AG04449 (cell line): ENCODE measurements around the gene PTPN14.

Experiments
- CTCF ChIA-PET: fragments of 350-600 bp; formaldehyde crosslinking; extraction: SDS; loops from one replicate; lab custom pipeline; 2021; ENCODE audit warnings: antibody characterized with exemption; lab: Yijun Ruan, JAX
- POLR2A ChIA-PET: fragments of 400-600, 350-600 bp; formaldehyde crosslinking; extraction: SDS; loops from one replicate; lab custom pipeline; 2020; ENCODE audit warnings: antibody characterized with exemption, inconsistent platforms; lab: Yijun Ruan, JAX
- DNase-seq: peaks from one replicate; pipeline ENCODE4 v3.0.0-alpha.2; 2010; ENCODE audit warnings: low read depth, low spot score
- H3K4me3 ChIP-seq: 2 replicates; pipeline ENCODE4 v1.5.1; 2011; ENCODE audit warnings: low read depth, mild to moderate bottlenecking, control low read depth, low read length
- TF ChIP-seq, protein P1 (sequence below): IDR thresholded peaks from one replicate; pipeline ENCODE4 v1.5.1; 2011; ENCODE audit warnings: mild to moderate bottlenecking, moderate library complexity, low read length, control low read depth, inconsistent platforms; ENCODE audit not compliant: insufficient read depth; ENCODE audit errors: missing control alignments

PTPN14 gene

DNA sequence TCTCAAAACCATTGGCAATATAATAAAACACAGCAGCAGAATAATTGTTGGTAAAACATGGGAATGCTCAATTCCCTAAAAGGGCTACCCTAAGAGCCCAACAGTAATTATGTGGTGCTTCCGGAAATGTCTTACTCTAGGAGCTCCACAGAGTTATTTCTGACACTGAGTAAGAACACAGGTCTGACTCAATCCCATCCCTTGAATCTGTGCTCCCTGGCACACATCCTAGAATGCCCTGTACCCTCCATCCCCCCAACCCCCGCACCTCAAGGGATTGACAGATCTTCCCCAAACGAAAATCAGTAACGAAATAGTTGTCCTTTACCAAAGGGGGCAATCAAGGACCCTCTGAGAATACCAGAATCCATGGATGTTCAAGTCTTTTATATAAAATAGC is 198.6 kb downstream of the PTPN14 start:
- DNase-seq, result no peak
- TF ChIP-seq, protein P1, sequence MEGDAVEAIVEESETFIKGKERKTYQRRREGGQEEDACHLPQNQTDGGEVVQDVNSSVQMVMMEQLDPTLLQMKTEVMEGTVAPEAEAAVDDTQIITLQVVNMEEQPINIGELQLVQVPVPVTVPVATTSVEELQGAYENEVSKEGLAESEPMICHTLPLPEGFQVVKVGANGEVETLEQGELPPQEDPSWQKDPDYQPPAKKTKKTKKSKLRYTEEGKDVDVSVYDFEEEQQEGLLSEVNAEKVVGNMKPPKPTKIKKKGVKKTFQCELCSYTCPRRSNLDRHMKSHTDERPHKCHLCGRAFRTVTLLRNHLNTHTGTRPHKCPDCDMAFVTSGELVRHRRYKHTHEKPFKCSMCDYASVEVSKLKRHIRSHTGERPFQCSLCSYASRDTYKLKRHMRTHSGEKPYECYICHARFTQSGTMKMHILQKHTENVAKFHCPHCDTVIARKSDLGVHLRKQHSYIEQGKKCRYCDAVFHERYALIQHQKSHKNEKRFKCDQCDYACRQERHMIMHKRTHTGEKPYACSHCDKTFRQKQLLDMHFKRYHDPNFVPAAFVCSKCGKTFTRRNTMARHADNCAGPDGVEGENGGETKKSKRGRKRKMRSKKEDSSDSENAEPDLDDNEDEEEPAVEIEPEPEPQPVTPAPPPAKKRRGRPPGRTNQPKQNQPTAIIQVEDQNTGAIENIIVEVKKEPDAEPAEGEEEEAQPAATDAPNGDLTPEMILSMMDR, result no peak
- ChIA-PET CTCF (interaction anchor here (1.0 to 2.0 kb wide), 6 partner anchors 20 to 232 kb away, joined by 3 to 10 read pairs (median 4); no protein-coding TSS in a partner anchor), POLR2A (no interaction called here)
- no peak overlapping the region for H3K4me3 ChIP-seq

DNA sequence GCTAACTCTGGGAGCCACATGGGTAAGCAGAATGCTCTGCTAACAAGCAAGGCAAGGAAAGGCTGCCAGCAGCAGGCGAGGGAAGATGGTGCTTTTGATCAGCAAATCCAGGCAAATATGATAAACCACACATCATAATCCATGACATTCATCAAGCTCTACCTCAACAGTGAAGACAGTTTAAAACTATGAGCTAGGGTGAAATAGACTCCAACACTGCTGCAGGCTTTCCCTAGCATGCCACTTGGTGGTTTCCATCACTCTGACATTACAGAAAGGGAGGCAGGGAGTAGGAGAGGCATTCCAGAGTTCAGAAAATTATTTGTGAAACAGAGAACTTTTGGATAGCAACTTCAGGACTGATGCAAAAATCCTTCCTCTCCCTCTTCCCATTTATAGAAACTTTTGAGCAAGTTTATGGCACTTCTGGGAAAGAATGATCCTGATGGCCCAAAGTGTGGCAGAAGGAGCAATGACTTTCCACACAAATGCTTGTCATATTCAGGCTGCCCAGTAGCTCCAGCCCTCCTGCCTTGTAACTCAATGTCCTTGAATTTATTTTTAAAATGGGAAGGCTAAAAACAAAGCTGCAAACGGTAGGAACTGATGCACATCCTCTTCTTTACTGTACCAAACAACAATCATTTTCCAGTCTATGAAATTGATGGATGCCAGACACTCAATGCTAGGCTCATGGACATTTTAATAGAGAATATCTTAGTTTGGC is 199.7 kb downstream of the PTPN14 start:
- POLR2A ChIA-PET, result no interaction called here
- no peak for DNase-seq
- CTCF ChIA-PET, result interaction anchor here (1.0 to 2.0 kb wide), 7 partner anchors 19 to 276 kb away, joined by 3 to 10 read pairs (median 4); no protein-coding TSS in a partner anchor

GRCh38 chr1:214349781-214350180 is 201.6 kb downstream of the PTPN14 start:
- ChIA-PET CTCF (interaction anchor here (0.6 to 4.3 kb wide), 6 partner anchors 12 to 289 kb away, joined by 3 to 42 read pairs (median 3); no protein-coding TSS in a partner anchor), POLR2A (no interaction called here)
- TF ChIP-seq, protein P1, result no peak
- no peak for DNase-seq
- H3K4me3 ChIP-seq, result no peak overlapping the region

More for the DNA sequence above, 199.7 kb downstream of the PTPN14 start:
- no peak overlapping the region for H3K4me3 ChIP-seq
- TF ChIP-seq, protein P1, result no peak

DNA sequence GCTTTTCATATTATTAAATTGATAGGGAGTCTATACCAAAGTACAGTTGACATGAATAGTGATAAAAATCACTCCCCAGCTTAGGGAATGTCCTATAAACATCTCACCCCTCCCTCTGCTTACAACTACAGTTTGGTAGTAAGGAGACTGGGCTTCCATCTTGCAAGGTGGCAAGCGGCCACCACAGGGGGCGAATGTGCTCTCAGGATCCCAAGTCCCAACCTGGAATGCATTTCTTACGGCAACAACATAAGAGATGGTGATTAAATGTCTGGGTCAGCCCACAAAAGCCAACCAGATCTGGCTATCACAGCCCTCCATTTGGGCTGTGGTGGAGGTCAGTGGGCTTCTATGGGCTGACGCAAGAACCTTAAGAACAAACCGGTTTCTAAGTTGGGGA is 202.4 kb downstream of the PTPN14 start:
- CTCF ChIA-PET, result interaction anchor here (0.9 to 4.3 kb wide), 5 partner anchors 12 to 1171 kb away, joined by 3 to 42 read pairs (median 3); no protein-coding TSS in a partner anchor
- no peak overlapping the region for H3K4me3 ChIP-seq
- POLR2A ChIA-PET, result no interaction called here
- no peak for DNase-seq
- TF ChIP-seq, protein P1, result no peak

DNA sequence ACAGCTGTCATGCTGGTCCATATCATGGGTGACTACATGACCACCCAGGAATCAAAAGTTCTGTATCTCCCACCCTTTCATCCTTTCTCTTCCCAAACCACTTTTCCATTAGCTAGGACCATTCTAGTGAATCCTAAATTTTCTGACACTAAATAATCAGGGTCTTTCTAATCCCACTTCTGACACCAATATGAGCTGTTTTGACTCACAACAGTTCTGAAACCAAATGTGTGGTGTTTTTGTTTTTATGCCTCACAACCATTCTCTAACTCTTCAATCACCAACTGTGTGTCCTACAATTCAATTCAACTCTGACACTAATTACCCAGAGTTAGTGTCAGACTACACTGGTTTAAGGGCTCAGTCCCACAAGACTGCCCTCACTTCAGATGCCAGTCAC is 206.5 kb downstream of the PTPN14 start:
- no peak for DNase-seq
- ChIA-PET POLR2A (no interaction called here), CTCF (interaction anchor here (0.6 to 20.0 kb wide), 8 partner anchors 8 to 293 kb away, joined by 3 to 493 read pairs (median 4); no protein-coding TSS in a partner anchor)
- no peak overlapping the region for H3K4me3 ChIP-seq
- TF ChIP-seq, protein P1, result no peak

GRCh38 chr1:214342525-214342924 is 208.9 kb downstream of the PTPN14 start:
- no peak for DNase-seq
- ChIA-PET POLR2A (no interaction called here), CTCF (interaction anchor here (1.0 to 20.0 kb wide), 3 partner anchors 11 to 245 kb away, joined by 3 to 493 read pairs (median 136); no protein-coding TSS in a partner anchor)

More at GRCh38 chr1:214342525-214342924, 208.9 kb downstream of the PTPN14 start:
- TF ChIP-seq, protein P1, result no peak
- H3K4me3 ChIP-seq, result no peak overlapping the region
